Common myeloid progenitor, CD34-positive (primary cell): ENCODE data around the gene WDR70.

Experiments used
- CTCF ChIA-PET: fragments of 350-600 bp; sonication (Branson Sonifier 250); formaldehyde crosslinking; loops from one replicate; lab custom pipeline; 2021; ENCODE audit warnings: antibody characterized with exemption; lab: Charles Lee
- POLR2A ChIA-PET: fragments of 350-600 bp; sonication (Branson Sonifier 250); formaldehyde crosslinking; loops from one replicate; lab custom pipeline; 2021; ENCODE audit warnings: antibody characterized with exemption; lab: Charles Lee
- DNase-seq, 3 donors: peaks; one replicate each; pipeline versions ENCODE4 v3.0.0 to v3.0.0-alpha.2; 2013
- H3K27ac ChIP-seq, 2 experiments: 1 replicate in 1 of 2; 2 replicates in 1 of 2; pipeline ENCODE4 v1.7.0; 2013; ENCODE audit warnings: inconsistent platforms in 2 of 2, low read length in 2 of 2, mild to moderate bottlenecking in 2 of 2, low read depth in 1 of 2, moderate library complexity in 1 of 2; ENCODE audit not compliant: severe bottlenecking in 2 of 2, insufficient read depth in 1 of 2, poor library complexity in 1 of 2
- H3K27me3 ChIP-seq, 5 experiments: replicated peaks in 2 of 5; 1 replicate in 3 of 5; 2 replicates in 2 of 5; pipeline versions ENCODE4 v1.6.1 to v1.7.0; 2013; ENCODE audit warnings: low read length in 4 of 5, mild to moderate bottlenecking in 2 of 5, moderate library complexity in 2 of 5, inconsistent platforms in 1 of 5; ENCODE audit not compliant: insufficient read depth in 5 of 5, control insufficient read depth in 4 of 5
- H3K36me3 ChIP-seq, 4 experiments: 1 replicate in 2 of 4; 2 replicates in 2 of 4; pipeline versions ENCODE4 v1.6.1 to v1.7.0; 2013; ENCODE audit warnings: low read length in 3 of 4, control low read depth in 1 of 4, mild to moderate bottlenecking in 1 of 4; ENCODE audit not compliant: control insufficient read depth in 4 of 4, insufficient read depth in 4 of 4
- H3K4me1 ChIP-seq, 4 experiments: 1 replicate in 3 of 4; 2 replicates in 1 of 4; pipeline versions ENCODE4 v1.6.1 to v1.7.1; 2013; ENCODE audit warnings: low read length in 3 of 4, mild to moderate bottlenecking in 3 of 4, control low read depth in 1 of 4, inconsistent platforms in 1 of 4, moderate library complexity in 1 of 4; ENCODE audit not compliant: control insufficient read depth in 4 of 4, insufficient read depth in 4 of 4; ENCODE audit errors: control extremely low read depth in 1 of 4
- H3K4me3 ChIP-seq, 7 experiments: 1 replicate in 4 of 7; 2 replicates in 3 of 7; pipeline versions ENCODE4 v1.5.1 to v1.7.0; 2013; ENCODE audit warnings: mild to moderate bottlenecking in 7 of 7, low read length in 6 of 7, moderate library complexity in 6 of 7, inconsistent platforms in 2 of 7, low read depth in 2 of 7, control low read depth in 1 of 7; ENCODE audit not compliant: insufficient read depth in 4 of 7, control insufficient read depth in 1 of 7; ENCODE audit errors: extremely low read depth in 1 of 7
- H3K9me3 ChIP-seq, 5 experiments: 1 replicate in 4 of 5; 2 replicates in 1 of 5; pipeline versions ENCODE4 v1.6.1 to v1.7.1; 2013; ENCODE audit warnings: low read length in 4 of 5, mild to moderate bottlenecking in 2 of 5, inconsistent platforms in 1 of 5, low read depth in 1 of 5, moderate library complexity in 1 of 5; ENCODE audit not compliant: control insufficient read depth in 4 of 5, insufficient read depth in 2 of 5; ENCODE audit errors: control extremely low read depth in 1 of 5
- WGBS: methylation state at CpG from one replicate; pipeline ENCODE4 v1.1.5; 2013; ENCODE audit not compliant: insufficient coverage; 5-methylcytosine and 5-hydroxymethylcytosine counted together

Gene WDR70

DNA sequence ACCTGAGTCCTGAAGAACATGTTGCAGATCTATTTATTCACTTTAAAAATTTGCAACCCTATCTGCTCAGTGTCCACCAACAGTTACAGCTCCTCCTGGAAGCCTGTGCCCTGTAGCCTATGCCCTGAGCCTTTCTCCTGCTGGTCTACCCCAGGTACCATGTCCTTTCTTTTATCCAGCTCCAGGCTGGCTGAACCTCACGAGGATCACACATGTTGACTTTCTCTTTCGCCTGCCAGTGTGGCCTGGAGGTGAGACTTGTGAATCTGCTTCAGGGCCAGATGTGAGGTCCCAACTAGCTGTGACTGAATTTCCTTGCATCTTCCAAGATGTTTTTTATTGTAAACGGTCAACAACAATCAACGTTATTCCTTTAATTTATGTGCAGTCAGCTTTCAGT lies 390.0 kb downstream of the WDR70 start:
- ChIA-PET POLR2A (no interaction called here), CTCF (no interaction called here)
- H3K4me1 ChIP-seq, result peaks cover 0 to 2% (median 0%) of the 10 kb centered on the region in 4 experiments
- WGBS, result 100% methylated on average over 1 of the region's 4 CpGs
- no peak for DNase-seq
- H3K4me3 ChIP-seq, result no peak overlapping the region
- H3K36me3 ChIP-seq, result no peaks in the 10 kb centered on the region
- H3K27me3 ChIP-seq, result peaks cover 0 to 7% (median 0%) of the 10 kb centered on the region in 5 experiments
- no peak overlapping the region for H3K27ac ChIP-seq
- H3K9me3 ChIP-seq, result peaks cover 0 to 2% (median 0%) of the 10 kb centered on the region in 5 experiments

DNA sequence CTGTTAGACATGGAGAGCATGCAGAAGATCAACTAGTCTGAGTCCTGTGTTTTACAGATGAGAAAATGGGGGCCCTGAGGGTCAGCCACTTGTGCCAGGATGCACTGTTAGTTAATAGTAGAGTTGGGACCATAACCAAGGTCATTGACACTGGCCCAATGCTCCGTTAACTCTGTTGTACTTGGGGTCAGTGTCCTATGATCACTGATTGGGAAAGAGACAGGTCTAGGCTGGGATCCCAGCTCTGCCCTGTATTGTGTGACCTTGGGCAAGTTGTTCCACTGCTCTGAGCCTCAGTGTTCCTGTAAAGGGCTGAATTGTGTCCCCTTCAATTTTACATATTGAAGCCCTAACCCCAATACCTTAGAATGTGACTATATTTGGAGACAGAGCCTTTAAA lies 390.7 kb downstream of the WDR70 start:
- DNase-seq, result no peak
- Histone ChIP-seq H3K9me3 (peaks cover 0 to 6% (median 3%) of the 10 kb centered on the region in 5 experiments), H3K27me3 (peaks cover 0 to 7% (median 0%) of the 10 kb centered on the region in 5 experiments), H3K36me3 (no peaks in the 10 kb centered on the region), H3K4me1 (peaks cover 0 to 2% (median 0%) of the 10 kb centered on the region in 4 experiments), H3K4me3 (no peak overlapping the region), H3K27ac (no peak overlapping the region)
- 100% methylated on average over 1 of the region's 1 CpG for WGBS
- ChIA-PET POLR2A (no interaction called here), CTCF (no interaction called here)

DNA sequence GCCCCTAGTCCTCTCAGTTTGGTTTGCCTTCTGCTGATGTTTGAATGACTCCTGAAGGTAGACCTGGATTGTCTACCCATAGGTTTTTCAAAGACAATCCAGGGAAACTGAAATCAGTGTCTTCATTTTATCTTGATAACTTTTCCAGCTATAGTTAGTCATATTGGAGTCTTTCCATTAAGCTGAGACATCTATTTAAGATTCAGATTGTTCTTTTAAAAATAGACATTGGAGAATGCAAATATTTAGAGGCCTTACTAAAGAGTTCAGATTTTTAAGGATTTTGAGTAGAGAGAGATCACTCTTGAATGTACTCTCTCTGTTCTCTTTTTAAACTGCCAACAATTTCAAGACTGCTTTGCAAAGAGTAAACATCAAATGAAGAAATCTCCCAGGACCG lies 391.7 kb downstream of the WDR70 start:
- peaks cover 0 to 10% (median 6%) of the 10 kb centered on the region in 5 experiments for H3K9me3 ChIP-seq
- 63% methylated on average over 1 of the region's 1 CpG for WGBS
- DNase-seq, result no peak
- H3K36me3 ChIP-seq, result no peaks in the 10 kb centered on the region
- ChIA-PET POLR2A (no interaction called here), CTCF (no interaction called here)
- peaks cover 0 to 2% (median 0%) of the 10 kb centered on the region in 4 experiments for H3K4me1 ChIP-seq
- H3K27ac ChIP-seq, result no peak overlapping the region
- no peak overlapping the region for H3K4me3 ChIP-seq
- peaks cover 0 to 7% (median 0%) of the 10 kb centered on the region in 5 experiments for H3K27me3 ChIP-seq

DNA sequence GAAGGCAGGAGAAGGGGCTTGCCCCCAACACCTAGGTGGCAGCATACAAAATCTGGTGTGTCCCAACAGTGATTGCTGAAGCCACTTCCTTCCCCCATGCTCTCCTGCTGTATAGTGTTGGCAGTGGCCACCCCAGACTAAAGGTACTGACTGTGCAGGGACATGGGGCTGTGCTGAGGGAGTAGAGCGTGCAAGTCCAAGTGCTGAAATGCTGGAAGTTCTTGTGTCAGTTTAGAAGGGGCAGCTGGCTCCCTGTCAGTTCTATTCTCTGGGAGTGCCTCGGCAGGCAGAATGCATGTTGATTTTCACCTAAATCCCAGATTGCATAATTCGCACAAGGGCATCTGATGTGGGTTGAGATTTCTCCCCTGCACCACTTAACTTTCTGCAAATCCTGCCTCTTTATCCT lies 392.1 kb downstream of the WDR70 start:
- Histone ChIP-seq H3K27me3 (peaks cover 0 to 7% (median 0%) of the 10 kb centered on the region in 5 experiments), H3K9me3 (peaks cover 0 to 10% (median 6%) of the 10 kb centered on the region in 5 experiments), H3K4me3 (no peak overlapping the region), H3K4me1 (peaks cover 0 to 2% (median 0%) of the 10 kb centered on the region in 4 experiments), H3K36me3 (no peaks in the 10 kb centered on the region), H3K27ac (no peak overlapping the region)
- ChIA-PET POLR2A (no interaction called here), CTCF (no interaction called here)
- whole genome bisulfite sequencing, result 97% methylated on average over 3 of the region's 3 CpGs
- DNase-seq, result no peak

DNA sequence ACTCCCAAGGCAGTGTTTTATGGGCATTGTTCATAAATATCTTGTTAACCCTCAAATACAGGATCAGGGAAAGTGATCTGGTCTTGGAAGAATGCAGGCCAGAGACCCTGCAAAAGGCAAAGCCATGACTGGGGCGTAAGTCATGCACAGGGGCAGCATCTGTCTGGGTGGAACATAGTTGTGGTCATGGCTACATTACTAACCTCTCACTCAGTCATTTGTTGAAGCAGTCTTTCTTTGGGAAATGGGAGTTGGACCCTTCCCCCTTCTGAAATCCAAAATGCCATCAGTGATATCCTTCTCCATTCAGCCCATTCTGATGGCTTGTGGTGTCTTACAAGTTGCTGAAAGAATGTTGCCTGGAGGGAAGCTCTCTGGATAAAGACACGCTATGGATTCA lies 392.6 kb downstream of the WDR70 start:
- Histone ChIP-seq H3K4me1 (peaks cover 0 to 2% (median 0%) of the 10 kb centered on the region in 4 experiments), H3K36me3 (no peaks in the 10 kb centered on the region), H3K27me3 (peaks cover 0 to 7% (median 0%) of the 10 kb centered on the region in 5 experiments), H3K4me3 (no peak overlapping the region), H3K27ac (no peak overlapping the region), H3K9me3 (peaks cover 0 to 10% (median 6%) of the 10 kb centered on the region in 5 experiments)
- POLR2A ChIA-PET, result no interaction called here
- 46% methylated on average over 2 of the region's 2 CpGs for WGBS
- no peak for DNase-seq
- CTCF ChIA-PET, result no interaction called here

DNA sequence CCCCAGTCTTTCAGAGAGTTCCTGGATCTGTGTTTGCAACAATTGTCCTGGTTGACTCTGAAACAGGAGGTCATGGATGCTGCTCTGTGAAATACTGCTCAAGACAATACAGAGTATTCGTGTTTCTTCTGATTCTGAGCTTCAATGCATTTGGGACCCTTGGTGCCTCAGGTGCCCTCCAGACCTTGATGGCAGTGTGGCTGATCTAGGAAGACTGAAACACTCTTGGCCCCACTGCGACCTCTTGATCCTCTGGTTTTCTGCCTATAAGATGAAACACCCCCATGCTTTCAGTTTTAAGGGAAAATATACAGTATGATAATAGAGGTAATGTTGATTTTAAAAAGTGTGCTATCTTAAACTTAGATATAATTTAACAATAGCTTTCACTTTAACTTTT lies 393.1 kb downstream of the WDR70 start:
- WGBS, result 100% methylated on average over 1 of the region's 2 CpGs
- ChIA-PET POLR2A (no interaction called here), CTCF (interaction anchor here (0.6 kb wide), 1 partner anchor 13 kb away, joined by 4 read pairs; no protein-coding TSS in a partner anchor)
- no peak overlapping the region for H3K4me3 ChIP-seq
- DNase-seq, result no peak
- H3K9me3 ChIP-seq, result peaks cover 0 to 10% (median 6%) of the 10 kb centered on the region in 5 experiments
- H3K27ac ChIP-seq, result no peak overlapping the region
- H3K36me3 ChIP-seq, result no peaks in the 10 kb centered on the region
- H3K4me1 ChIP-seq, result peaks cover 0 to 2% (median 0%) of the 10 kb centered on the region in 4 experiments
- peaks cover 0 to 5% (median 0%) of the 10 kb centered on the region in 5 experiments for H3K27me3 ChIP-seq

DNA sequence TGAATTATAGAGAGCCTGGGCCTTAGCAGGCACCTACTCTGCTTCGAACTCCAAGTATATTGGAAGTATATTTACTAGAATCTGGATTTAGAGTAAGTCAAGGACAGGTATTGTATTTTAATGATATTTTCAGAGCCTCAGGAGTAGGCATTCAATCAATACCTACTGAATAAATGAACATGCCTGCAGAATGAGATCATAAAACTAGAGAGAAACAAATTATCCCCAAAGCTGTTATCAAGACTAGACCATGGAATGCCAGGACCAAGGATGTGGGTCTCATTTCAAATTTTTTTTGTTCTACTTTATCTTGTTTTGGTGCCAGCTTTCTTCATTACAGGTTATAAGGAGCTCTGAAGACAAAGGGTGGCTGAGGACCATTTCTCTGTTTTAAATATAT lies 394.7 kb downstream of the WDR70 start:
- WGBS, result no CpG with 5 or more reads among the region's 1 CpG
- POLR2A ChIA-PET, result no interaction called here
- DNase-seq, result no peak
- CTCF ChIA-PET, result interaction anchor here (1.5 to 2.3 kb wide), 2 partner anchors 8 to 14 kb away, joined by 3 to 7 read pairs; no protein-coding TSS in a partner anchor
- Histone ChIP-seq H3K36me3 (no peaks in the 10 kb centered on the region), H3K27ac (no peak overlapping the region), H3K27me3 (peaks cover 0 to 2% (median 0%) of the 10 kb centered on the region in 5 experiments), H3K9me3 (peaks cover 0 to 10% (median 6%) of the 10 kb centered on the region in 5 experiments), H3K4me1 (peaks cover 0 to 2% (median 0%) of the 10 kb centered on the region in 4 experiments), H3K4me3 (no peak overlapping the region)
